Activated CD4-positive, alpha-beta memory T cell treated with anti-CD3 and anti-CD28 coated beads, Interleukin-2, amount 10 ng/mL, durations not matched to agents 7 days and 5 days (primary cell): ENCODE data around the gene PODN. TPM values are rescaled to one million over a fixed set of nuclear protein-coding genes. Genes with fewer than 3 reads are reported as not detected.

Experiments used
- CTCF ChIA-PET: fragments of 350-600 bp; sonication (Branson Sonifier 250); formaldehyde crosslinking; loops from one replicate; lab custom pipeline; 2021; ENCODE audit warnings: antibody characterized with exemption, inconsistent platforms; lab: Charles Lee
- POLR2A ChIA-PET: fragments of 350-600 bp; sonication (Branson Sonifier 250); formaldehyde crosslinking; loops from one replicate; lab custom pipeline; 2021; ENCODE audit warnings: antibody characterized with exemption; lab: Charles Lee
- DNase-seq: peaks from one replicate; pipeline ENCODE4 v3.0.0-alpha.2; 2020
- H3K27ac Mint-ChIP-seq: one replicate; pipeline ENCODE4 v1.8.0; 2021; ENCODE audit warnings: mild to moderate bottlenecking, mixed read lengths
- H3K27me3 Mint-ChIP-seq: one replicate; pipeline ENCODE4 v1.8.0; 2021; ENCODE audit warnings: mixed read lengths
- H3K36me3 Mint-ChIP-seq: one replicate; pipeline ENCODE4 v1.8.0; 2021; ENCODE audit warnings: low read depth, mixed read lengths
- H3K4me1 Mint-ChIP-seq: one replicate; pipeline ENCODE4 v1.8.0; 2021; ENCODE audit warnings: mixed read lengths
- H3K4me3 Mint-ChIP-seq: one replicate; pipeline ENCODE4 v1.8.0; 2021; ENCODE audit warnings: mild to moderate bottlenecking, mixed read lengths
- H3K9me3 Mint-ChIP-seq: one replicate; pipeline ENCODE4 v1.8.0; 2021; ENCODE audit warnings: mixed read lengths
- total RNA-seq, 2 experiments: library from RNA; stranded (reverse); gene quantifications; one replicate each; pipeline ENCODE4 v1.2.3, GENCODE V29; 2021

PODN gene
- total RNA-seq, 2 experiments from 2014 or later, result not detected

GRCh38 chr1:53061123-53061858 lies 722 bp upstream of the PODN start:
- H3K4me3 Mint-ChIP-seq, result no peak overlapping the region
- ChIA-PET CTCF (no interaction called here), POLR2A (no interaction called here)

GRCh38 chr1:53062708-53063591 lies 937 bp downstream of the PODN start:
- Mint-ChIP-seq H3K4me3 (no peak overlapping the region), H3K27me3 (peaks cover 55% of the 10 kb centered on the region), H3K9me3 (no peaks in the 10 kb centered on the region), H3K36me3 (no peaks in the 10 kb centered on the region), H3K4me1 (peaks cover 2% of the 10 kb centered on the region), H3K27ac (no peak overlapping the region)
- ChIA-PET CTCF (no interaction called here), POLR2A (no interaction called here)
- DNase-seq, result no peak

More at GRCh38 chr1:53061123-53061858, 722 bp upstream of the PODN start:
- Mint-ChIP-seq H3K4me1 (peaks cover 2% of the 10 kb centered on the region), H3K9me3 (no peaks in the 10 kb centered on the region), H3K36me3 (no peaks in the 10 kb centered on the region), H3K27me3 (peaks cover 59% of the 10 kb centered on the region), H3K27ac (no peak overlapping the region)
- no peak for DNase-seq

DNA sequence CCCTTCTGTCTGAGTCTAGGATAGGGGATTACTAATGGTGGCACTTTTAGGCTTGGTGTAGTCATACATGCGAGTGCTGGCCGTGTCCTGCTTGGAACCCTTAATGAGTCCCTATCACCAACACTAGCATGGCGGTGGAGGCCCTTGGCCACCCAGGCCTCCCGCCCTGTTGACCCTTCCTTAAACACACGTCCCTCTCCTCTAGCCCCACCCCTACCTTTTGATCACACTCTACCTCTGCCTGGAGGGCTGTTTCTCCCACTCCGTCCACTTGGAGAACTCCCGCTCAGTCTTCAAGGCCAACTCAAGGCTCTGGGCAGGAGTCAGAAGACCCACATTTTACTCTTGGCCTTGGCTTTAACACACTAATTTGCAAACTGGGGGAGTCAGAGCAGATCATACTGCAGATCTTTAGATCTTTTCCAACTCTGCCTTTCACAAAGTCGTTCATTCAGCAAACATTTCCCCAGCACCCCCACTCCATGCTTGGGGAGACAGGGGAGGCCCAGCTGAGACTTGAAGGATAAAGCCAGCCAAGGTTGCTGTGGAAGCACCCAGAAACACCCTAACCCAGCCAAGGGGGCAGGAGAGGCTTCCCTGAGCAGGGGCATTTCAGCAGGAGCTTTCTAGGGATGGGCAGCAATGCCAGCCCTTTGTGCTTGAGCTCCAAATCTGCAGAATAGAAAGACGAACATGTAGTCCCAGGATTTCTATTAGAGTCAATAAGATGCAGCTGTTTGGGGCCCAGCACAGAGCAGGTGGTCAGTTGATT lies 1.9 kb downstream of the PODN start:
- Mint-ChIP-seq H3K9me3 (no peaks in the 10 kb centered on the region), H3K36me3 (no peaks in the 10 kb centered on the region), H3K27ac (no peak overlapping the region), H3K4me3 (no peak overlapping the region), H3K4me1 (peaks cover 2% of the 10 kb centered on the region), H3K27me3 (peaks cover 49% of the 10 kb centered on the region)
- ChIA-PET CTCF (no interaction called here), POLR2A (no interaction called here)
- DNase-seq, result no peak

DNA sequence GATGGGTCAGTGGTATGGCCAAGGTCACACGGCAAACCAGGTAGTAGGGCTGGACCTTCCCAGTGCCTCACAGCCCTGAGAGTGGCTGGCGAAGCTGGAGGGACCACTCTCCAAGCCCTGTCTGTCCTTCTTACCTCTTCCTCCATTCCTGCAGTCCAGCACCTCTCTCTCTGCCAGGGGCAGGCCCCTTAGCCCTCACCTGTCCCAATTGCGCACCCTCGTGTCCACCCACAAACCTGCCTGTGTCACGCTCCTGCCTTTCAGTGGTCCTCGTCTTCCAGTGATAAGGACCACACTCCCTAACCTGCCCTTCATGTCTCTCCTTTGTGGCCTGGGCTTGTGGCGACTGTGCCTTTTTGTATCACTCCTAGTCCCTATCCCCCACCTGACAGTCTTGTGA lies 3.4 kb downstream of the PODN start:
- no peak for DNase-seq
- Mint-ChIP-seq H3K27ac (no peak overlapping the region), H3K4me1 (peaks cover 2% of the 10 kb centered on the region), H3K36me3 (no peaks in the 10 kb centered on the region), H3K9me3 (no peaks in the 10 kb centered on the region), H3K27me3 (peaks cover 37% of the 10 kb centered on the region), H3K4me3 (no peak overlapping the region)
- CTCF ChIA-PET, result no interaction called here
- POLR2A ChIA-PET, result no interaction called here

GRCh38 chr1:53066488-53066887 lies 4.5 kb downstream of the PODN start:
- CTCF ChIA-PET, result no interaction called here
- H3K36me3 Mint-ChIP-seq, result no peaks in the 10 kb centered on the region
- H3K27me3 Mint-ChIP-seq, result peaks cover 26% of the 10 kb centered on the region
- no peaks in the 10 kb centered on the region for H3K9me3 Mint-ChIP-seq
- POLR2A ChIA-PET, result no interaction called here
- no peak for DNase-seq
- peaks cover 2% of the 10 kb centered on the region for H3K4me1 Mint-ChIP-seq
- no peak overlapping the region for H3K4me3 Mint-ChIP-seq
- no peak overlapping the region for H3K27ac Mint-ChIP-seq

DNA sequence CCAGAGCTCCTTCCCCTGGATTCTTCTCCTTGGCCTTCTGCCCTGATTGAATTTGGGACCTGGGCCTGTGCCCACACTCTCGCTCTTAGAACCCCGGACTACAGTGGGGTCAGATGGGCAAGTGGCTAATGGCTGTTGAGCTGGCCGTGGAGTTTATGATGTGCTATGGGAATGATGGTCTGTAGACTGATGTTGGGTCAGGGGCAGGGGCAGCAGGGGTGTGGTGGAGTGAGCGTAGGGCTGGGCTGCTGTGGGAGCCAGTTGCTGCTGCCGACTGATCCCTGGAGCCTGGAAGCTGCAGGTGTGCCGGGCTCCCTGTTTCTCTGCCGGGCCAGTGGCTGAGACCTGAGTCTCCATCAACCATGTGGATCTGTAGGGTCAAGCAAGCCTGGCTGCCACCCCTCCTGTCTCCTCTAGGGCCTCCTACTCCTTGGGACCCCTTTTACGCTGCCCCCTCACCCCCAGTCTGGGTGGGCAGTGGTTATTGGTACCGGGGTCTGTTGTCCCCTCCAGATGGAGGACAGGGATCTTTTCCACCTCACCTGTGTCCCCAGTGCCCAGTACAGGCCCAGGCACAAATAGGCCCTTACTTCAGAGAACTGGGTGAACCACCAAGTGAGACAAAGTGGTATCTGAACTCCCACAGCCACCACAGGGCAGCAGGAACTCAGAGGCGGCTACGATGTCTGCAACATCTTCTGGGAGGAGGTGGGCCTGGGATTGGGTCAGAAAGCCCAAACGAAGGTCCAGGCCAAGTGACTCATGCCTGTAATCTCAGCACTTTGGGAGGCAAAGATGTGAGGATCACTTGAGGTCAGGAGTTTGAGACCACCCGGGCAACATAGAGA lies 5.1 kb downstream of the PODN start:
- Mint-ChIP-seq H3K27me3 (peaks cover 24% of the 10 kb centered on the region), H3K4me1 (peaks cover 2% of the 10 kb centered on the region), H3K36me3 (no peaks in the 10 kb centered on the region), H3K9me3 (no peaks in the 10 kb centered on the region), H3K27ac (no peak overlapping the region), H3K4me3 (no peak overlapping the region)
- ChIA-PET POLR2A (no interaction called here), CTCF (no interaction called here)
- no peak for DNase-seq

DNA sequence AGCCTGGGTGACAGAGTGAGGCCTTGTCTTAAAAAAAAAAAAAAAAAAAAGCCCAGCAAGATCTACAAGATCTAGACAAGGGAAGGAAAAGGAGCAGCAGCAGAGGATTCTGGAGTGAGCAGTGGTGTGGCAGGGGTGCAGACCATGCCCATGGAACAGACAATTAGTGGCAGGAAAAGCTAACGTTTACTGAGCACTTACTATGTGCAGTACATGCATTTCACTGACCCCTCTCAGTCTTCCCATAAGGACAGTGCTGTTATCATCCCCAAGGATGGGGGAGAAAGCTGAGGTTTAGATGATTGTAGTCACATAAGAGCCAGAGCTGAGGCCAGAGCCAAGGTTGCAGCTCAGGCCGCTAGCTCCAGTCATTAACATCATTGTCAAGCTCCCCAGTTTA lies 5.9 kb downstream of the PODN start:
- Mint-ChIP-seq H3K27ac (no peak overlapping the region), H3K36me3 (no peaks in the 10 kb centered on the region), H3K27me3 (peaks cover 21% of the 10 kb centered on the region), H3K9me3 (no peaks in the 10 kb centered on the region), H3K4me3 (no peak overlapping the region), H3K4me1 (peaks cover 2% of the 10 kb centered on the region)
- POLR2A ChIA-PET, result no interaction called here
- DNase-seq, result no peak
- CTCF ChIA-PET, result no interaction called here

DNA sequence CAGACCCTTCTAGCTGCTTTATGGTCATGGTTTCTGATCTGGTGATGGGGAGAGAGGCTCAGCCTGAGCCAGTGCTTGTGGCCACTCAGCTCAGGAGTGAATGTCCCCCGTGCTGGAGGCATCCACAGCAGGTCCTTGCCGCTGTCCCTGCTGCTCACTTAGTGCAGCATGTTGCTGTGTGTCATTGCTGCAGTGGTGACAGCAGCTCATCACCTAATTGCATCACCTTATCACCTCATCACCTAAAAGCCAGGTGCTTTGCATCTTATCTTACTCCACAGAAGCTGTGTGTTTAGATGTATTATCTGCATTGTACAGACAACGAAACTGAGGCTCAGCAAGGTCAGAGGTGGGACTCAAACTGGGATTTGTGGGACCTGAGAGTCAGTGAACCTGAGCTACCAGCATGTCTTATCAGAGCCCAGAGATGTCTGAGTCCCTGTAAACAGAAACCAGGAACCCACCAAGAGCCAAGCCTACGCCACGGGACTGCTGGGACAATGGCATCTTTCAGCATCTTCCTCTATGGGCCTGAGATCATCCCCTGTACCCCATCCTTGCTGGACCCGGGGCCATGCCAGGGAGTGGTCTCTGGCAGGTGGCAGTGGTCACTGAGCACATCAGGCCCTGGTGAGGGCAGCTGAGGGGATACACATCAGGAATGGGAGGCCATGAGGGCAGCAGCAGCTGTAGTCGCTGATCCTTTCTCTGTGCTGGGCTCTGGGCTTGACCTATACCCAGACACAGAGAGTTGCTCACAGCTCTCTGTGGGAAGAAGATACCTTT lies 6.5 kb downstream of the PODN start:
- ChIA-PET POLR2A (no interaction called here), CTCF (no interaction called here)
- H3K36me3 Mint-ChIP-seq, result no peaks in the 10 kb centered on the region
- H3K9me3 Mint-ChIP-seq, result no peaks in the 10 kb centered on the region
- H3K27me3 Mint-ChIP-seq, result peaks cover 15% of the 10 kb centered on the region
- no peak for DNase-seq
- H3K4me3 Mint-ChIP-seq, result no peak overlapping the region
- H3K27ac Mint-ChIP-seq, result no peak overlapping the region
- no peaks in the 10 kb centered on the region for H3K4me1 Mint-ChIP-seq

DNA sequence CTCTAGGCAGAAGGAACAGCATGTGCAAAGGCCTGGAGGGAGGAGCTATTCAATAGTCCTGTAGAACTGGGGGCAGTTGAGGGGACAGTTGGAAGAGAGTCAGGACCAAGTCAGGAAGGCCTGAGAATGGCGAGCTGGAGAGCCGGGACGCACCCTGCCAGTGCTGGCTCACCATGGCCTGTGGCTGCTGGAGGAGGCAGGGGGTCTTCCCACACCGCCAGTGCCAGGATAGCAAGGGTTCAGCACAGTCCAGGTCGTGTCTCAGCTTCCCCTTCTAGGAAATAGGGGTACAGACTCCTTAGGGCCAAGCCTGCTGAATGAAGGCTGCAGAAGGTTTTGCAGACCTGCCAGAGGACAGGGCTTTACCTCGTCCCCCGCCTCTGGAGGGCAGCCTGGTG lies 7.3 kb downstream of the PODN start:
- Mint-ChIP-seq H3K4me3 (no peak overlapping the region), H3K27me3 (peaks cover 8% of the 10 kb centered on the region), H3K9me3 (no peaks in the 10 kb centered on the region), H3K36me3 (no peaks in the 10 kb centered on the region), H3K4me1 (no peaks in the 10 kb centered on the region), H3K27ac (no peak overlapping the region)
- ChIA-PET POLR2A (no interaction called here), CTCF (no interaction called here)
- no peak for DNase-seq

- ChIA-PET POLR2A (no interaction called here), CTCF (no interaction called here)
- H3K4me3 Mint-ChIP-seq, result no peak overlapping the region
- peaks cover 4% of the 10 kb centered on the region for H3K27me3 Mint-ChIP-seq
- no peaks in the 10 kb centered on the region for H3K36me3 Mint-ChIP-seq
- peak; percentile 12 for DNase-seq
- H3K27ac Mint-ChIP-seq, result no peak overlapping the region
- no peaks in the 10 kb centered on the region for H3K4me1 Mint-ChIP-seq
- H3K9me3 Mint-ChIP-seq, result no peaks in the 10 kb centered on the region
Measured at GRCh38 chr1:53069663-53070327, 7.8 kb downstream of the PODN start.

GRCh38 chr1:53070621-53071020 lies 8.6 kb downstream of the PODN start:
- no peak for DNase-seq
- H3K4me1 Mint-ChIP-seq, result no peaks in the 10 kb centered on the region

More at GRCh38 chr1:53070621-53071020, 8.6 kb downstream of the PODN start:
- no peak overlapping the region for H3K27ac Mint-ChIP-seq
- no peaks in the 10 kb centered on the region for H3K9me3 Mint-ChIP-seq
- CTCF ChIA-PET, result no interaction called here
- no peak overlapping the region for H3K4me3 Mint-ChIP-seq
- H3K36me3 Mint-ChIP-seq, result no peaks in the 10 kb centered on the region
- H3K27me3 Mint-ChIP-seq, result peaks cover 1% of the 10 kb centered on the region
- POLR2A ChIA-PET, result no interaction called here
